Mucosa of stomach (tissue), 1 donor: ENCODE data around the gene OR2AG2.

ENCODE experiments used
- H3K27me3 ChIP-seq: one replicate; pipeline ENCODE4 v1.7.0; 2013; ENCODE audit warnings: mild to moderate bottlenecking, low read length; ENCODE audit not compliant: control insufficient read depth, insufficient read depth
- H3K36me3 ChIP-seq: one replicate; pipeline ENCODE4 v1.7.0; 2013; ENCODE audit warnings: low read length; ENCODE audit not compliant: control insufficient read depth, insufficient read depth
- H3K4me1 ChIP-seq: one replicate; pipeline ENCODE4 v1.7.0; 2013; ENCODE audit warnings: mild to moderate bottlenecking, low read length; ENCODE audit not compliant: control insufficient read depth, insufficient read depth
- H3K4me3 ChIP-seq: one replicate; pipeline ENCODE4 v1.7.0; 2013; ENCODE audit warnings: low read length
- H3K9ac ChIP-seq: one replicate; pipeline ENCODE4 v1.7.0; 2013; ENCODE audit warnings: mild to moderate bottlenecking, low read length, moderate library complexity
- H3K9me3 ChIP-seq: one replicate; pipeline ENCODE4 v1.7.0; 2013; ENCODE audit warnings: mild to moderate bottlenecking, low read length, moderate library complexity; ENCODE audit not compliant: control insufficient read depth
- donor health status: Pancreatic carcinoma.

Gene OR2AG2

DNA sequence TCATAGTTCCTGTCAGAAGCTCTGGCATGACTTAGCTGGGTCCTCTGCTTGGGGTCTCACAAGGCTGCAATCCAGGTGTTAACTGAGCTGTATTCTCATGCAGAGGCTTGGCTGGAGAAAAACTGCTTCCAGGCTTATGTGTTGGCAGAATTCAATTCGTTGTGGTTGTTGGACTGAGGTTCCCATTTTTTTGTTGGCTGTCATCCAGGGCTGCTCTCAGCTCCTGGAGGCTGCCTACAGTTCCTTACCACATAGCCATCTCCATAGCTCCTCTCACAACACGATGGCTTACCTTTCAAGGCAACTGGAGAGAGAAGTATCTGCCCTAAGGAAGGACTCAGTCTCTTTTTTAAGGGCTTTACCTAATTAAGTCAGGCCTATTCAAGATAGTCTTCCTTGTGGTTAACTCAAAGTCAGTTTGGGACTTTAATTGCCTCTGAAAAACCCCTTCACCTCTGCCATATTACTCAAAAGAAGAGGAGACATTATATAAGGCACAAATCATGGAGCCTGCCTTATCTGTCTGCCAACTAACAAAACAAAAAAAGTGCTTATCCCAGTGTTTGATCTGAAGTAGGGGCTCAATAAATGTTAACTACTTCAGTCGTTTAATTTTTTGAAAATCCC is 35.2 kb downstream of the OR2AG2 start:
- Histone ChIP-seq H3K4me3 (no peak overlapping the region), H3K9ac (no peak overlapping the region), H3K27me3 (no peaks in the 10 kb centered on the region), H3K9me3 (no peaks in the 10 kb centered on the region), H3K36me3 (no peaks in the 10 kb centered on the region), H3K4me1 (no peaks in the 10 kb centered on the region)

DNA sequence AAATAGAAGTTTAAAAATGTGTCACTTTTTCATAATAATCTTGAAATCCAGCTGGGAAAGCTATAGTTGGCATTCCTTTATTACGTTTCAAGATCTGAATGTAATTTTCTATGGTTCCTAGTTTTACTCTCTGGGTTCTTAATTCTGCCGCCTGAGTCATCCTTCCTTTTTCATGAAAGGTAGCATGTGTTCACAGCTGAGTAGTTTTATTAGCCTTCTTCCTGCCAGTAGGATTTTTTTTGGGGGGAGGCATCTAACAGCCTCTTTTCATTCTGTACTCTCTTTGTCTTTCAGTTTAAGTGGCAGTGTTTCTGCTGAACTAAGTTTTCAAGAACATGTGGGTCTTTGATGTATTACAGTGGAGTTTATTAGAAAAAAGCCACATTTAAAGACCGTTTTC is 36.5 kb downstream of the OR2AG2 start:
- Histone ChIP-seq H3K4me1 (no peaks in the 10 kb centered on the region), H3K4me3 (no peak overlapping the region), H3K9ac (no peak overlapping the region), H3K36me3 (no peaks in the 10 kb centered on the region), H3K27me3 (no peaks in the 10 kb centered on the region), H3K9me3 (no peaks in the 10 kb centered on the region)

DNA sequence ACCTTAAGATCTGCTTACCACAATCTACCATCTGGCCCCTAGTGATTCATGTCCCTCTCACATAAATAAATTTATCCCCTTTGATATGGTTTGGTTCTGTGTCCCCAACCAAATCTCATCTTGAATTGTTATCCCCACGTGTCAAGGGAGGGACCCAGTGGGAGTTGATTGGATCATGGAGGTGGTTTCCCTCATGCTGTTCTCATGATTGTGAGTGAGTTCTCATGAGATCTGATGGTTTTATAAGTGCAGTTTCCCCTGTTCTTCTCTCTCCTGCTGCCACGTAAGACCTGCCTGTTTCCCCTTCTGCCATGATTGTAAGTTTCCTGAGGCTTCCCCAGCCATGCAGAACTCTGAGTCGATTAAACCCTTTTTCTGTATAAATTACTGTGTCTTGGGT is 37.2 kb downstream of the OR2AG2 start:
- Histone ChIP-seq H3K4me1 (no peaks in the 10 kb centered on the region), H3K4me3 (no peak overlapping the region), H3K36me3 (no peaks in the 10 kb centered on the region), H3K9me3 (no peaks in the 10 kb centered on the region), H3K27me3 (no peaks in the 10 kb centered on the region), H3K9ac (no peak overlapping the region)

DNA sequence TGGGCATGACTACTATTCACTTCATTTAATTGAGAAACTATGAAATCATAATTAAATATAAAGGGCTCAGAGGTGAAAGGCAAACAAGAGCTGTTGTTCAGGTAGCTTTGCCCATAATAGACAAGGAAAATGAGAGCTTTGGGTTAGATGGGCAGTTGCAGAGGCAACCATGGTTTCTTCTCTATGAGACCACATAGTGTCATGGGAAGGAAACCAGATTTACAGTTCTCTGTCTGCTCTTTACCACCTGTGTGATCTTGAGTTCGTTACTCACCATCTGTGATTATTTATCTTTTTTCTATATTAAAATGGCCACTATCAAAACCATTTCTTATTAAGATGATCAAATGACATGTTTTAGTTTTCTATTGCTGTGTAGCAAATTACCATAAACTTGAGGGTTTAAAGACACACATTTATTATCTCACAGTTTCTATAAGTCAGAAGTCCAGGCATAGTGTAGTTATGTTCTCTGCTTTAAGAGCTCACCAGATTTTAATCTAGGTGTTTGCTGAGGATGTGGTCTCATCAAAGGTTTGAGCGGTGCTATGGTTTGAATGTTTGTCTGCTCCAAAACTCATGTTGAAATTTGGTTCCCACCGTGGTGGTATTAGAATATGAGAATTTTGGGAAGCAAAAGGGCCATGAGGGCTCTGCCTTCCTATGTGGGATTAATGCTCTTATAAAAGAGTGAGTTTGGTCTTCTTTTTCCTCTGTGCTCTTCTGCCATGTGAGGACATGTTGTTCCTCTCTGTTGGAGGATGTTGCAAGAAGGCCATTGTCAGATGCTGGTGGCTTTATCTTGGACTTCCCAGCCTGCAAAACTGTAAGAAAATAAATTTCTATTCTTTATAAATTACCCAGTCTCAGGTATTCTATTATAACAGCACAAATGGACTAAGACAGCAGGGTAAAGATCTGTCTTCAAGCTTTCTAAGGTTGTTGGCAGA is 38.2 kb downstream of the OR2AG2 start:
- Histone ChIP-seq H3K27me3 (no peaks in the 10 kb centered on the region), H3K4me1 (no peaks in the 10 kb centered on the region), H3K4me3 (no peak overlapping the region), H3K9me3 (no peaks in the 10 kb centered on the region), H3K36me3 (no peaks in the 10 kb centered on the region), H3K9ac (no peak overlapping the region)

DNA sequence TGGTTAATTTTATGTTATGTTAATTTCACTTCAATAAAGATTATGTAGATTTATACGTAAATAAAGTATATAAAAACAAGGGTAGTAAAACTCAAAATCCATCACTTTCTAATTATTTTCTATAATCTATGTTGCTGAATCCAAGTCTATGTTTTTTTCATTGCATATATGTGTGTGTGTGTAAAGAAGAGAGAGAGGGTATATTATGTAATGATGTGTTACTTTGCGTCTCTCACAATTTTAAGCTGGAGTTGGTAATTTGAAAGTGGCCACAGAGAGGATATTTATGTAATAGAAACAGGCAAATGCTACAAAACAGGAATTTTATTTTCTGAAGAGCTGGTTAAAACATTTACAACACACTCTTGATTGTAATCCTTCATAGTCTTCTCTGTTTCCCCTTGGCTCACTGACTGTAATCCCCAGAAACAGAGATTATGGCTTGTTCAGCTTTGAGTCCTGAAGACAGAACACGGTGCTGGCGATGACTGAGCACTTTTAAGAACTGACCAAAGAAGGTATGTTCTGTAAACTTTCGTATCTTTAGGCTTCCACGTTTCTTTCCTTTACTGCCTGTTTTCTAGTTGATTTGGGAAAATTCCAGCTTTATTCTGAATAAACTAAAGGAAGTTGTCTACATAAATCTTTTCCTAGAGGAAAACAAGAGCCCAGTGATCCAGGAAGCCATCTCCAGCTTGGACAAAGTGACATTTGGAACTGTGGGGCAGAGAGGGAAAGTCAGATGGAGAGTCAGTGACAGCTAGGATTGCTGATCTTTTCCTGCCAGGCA is 43.6 kb downstream of the OR2AG2 start:
- H3K4me1 ChIP-seq = no peaks in the 10 kb centered on the region
- H3K9me3 ChIP-seq = no peaks in the 10 kb centered on the region
- no peaks in the 10 kb centered on the region for H3K27me3 ChIP-seq
- H3K9ac ChIP-seq = no peak overlapping the region
- H3K36me3 ChIP-seq = no peaks in the 10 kb centered on the region
- H3K4me3 ChIP-seq = no peak overlapping the region

DNA sequence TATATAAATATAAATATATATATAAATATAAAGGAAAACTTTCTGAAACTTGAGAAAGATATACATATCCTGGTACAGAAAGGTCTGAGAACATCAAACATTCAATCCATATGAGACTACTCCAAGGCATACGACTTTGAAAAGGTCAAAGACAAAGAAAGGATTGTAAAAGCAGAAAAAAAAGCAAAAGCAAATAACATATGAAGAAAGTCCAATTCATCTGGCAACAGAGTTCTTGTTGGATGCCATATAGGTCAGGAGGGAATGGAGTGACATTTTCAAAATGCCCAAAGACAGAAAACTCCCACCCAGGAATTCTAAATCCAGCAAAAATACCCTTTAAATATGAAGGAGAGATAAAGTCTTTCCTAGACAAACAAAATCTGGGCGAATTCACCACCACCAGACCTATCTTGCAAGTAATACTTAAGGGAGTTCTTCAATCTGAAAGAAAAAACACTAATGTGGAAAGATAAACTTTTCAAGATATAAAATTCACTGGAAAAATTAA is 46.3 kb downstream of the OR2AG2 start:
- Histone ChIP-seq H3K36me3 (no peaks in the 10 kb centered on the region), H3K4me1 (no peaks in the 10 kb centered on the region), H3K9ac (no peak overlapping the region), H3K4me3 (no peak overlapping the region), H3K27me3 (no peaks in the 10 kb centered on the region), H3K9me3 (no peaks in the 10 kb centered on the region)

DNA sequence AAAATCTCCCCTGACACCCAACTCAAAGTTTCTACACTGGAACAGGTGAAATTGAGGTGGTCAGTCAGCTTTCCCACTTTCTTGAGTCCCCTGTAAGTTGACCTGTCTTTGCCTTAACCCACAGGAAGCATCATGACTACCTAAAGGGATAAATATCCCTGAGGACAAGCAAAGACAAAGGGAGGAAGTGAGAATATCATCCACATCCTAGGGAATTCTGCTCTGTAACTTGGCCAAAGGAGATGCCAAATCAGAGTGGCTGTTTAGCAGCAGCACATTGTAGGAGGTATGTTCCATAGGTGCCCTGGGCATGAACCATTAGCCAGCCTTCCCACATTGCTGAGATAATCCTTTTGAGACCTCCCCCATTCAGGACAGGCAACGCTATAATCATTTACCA is 47.8 kb downstream of the OR2AG2 start:
- no peaks in the 10 kb centered on the region for H3K27me3 ChIP-seq
- no peaks in the 10 kb centered on the region for H3K4me1 ChIP-seq
- H3K4me3 ChIP-seq = no peak overlapping the region
- no peaks in the 10 kb centered on the region for H3K36me3 ChIP-seq
- no peaks in the 10 kb centered on the region for H3K9me3 ChIP-seq
- H3K9ac ChIP-seq = no peak overlapping the region

DNA sequence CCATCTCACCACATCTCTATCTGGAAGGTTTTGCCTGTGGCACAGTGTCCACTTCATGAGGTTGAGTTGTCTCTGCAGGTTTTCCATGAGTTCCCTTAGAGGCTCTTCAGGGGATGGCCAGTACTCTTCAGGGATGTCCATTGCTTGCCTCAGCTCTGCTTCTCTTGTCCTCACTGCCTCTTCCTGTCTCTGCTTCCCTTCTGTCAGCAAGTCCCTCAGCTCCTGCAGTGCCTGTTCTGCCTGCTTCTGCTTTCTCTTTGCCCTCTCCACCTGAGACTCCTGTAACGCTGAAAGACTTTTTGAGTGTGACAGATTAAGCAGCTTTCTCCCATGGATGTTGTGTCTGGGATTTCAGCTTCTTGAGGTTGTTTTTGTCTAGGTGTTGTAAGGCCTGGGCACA is 50.4 kb downstream of the OR2AG2 start:
- Histone ChIP-seq H3K36me3 (no peaks in the 10 kb centered on the region), H3K4me1 (no peaks in the 10 kb centered on the region), H3K4me3 (no peak overlapping the region), H3K9me3 (no peaks in the 10 kb centered on the region), H3K9ac (no peak overlapping the region), H3K27me3 (no peaks in the 10 kb centered on the region)

DNA sequence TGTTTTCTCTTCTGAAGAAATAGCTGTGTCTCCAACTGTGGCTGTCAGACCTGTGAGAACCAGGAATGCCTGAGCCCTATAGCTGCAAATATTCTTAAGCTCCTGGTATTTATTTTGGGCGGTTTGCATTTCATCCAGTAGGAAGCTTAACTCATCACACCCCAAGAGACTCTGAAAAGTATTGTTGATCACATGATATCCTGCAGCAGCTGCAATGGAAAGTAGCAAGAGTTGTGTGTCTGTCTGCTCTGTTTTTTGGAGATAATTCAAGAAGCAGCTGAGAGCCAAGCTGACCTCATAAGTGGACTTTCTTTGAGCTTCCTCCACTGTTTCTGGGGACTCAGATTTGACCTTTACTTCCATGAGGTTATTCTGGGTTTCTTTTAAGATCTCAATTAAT is 52.2 kb downstream of the OR2AG2 start:
- Histone ChIP-seq H3K36me3 (no peaks in the 10 kb centered on the region), H3K9ac (no peak overlapping the region), H3K4me3 (no peak overlapping the region), H3K9me3 (no peaks in the 10 kb centered on the region), H3K4me1 (no peaks in the 10 kb centered on the region), H3K27me3 (no peaks in the 10 kb centered on the region)

DNA sequence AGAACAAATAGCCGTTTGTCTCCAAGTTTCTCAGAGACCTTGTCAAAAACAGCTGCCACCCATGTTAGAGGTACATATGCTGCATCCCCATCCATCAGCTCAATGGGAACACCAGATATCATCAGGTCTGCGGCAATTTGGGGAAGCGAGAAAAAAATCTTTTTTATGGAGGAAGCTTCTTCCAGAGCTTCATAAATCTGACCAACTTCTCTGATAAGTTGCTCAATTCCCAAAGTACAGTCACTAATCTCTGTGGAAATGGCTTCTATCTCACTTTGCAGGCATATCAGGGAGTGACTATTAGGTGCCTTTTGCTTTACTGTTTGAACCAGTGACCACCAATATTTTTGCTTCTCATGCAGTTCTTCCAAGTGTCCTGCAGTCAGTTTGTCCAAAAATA is 54.4 kb downstream of the OR2AG2 start:
- H3K27me3 ChIP-seq = no peaks in the 10 kb centered on the region
- H3K4me3 ChIP-seq = no peak overlapping the region
- H3K4me1 ChIP-seq = no peaks in the 10 kb centered on the region
- no peaks in the 10 kb centered on the region for H3K36me3 ChIP-seq
- H3K9me3 ChIP-seq = no peaks in the 10 kb centered on the region
- no peak overlapping the region for H3K9ac ChIP-seq
